NB4 (cell line): ENCODE data around the gene TMTC2.

Experiments used
- DNase-seq: peaks from one replicate; pipeline ENCODE4 v3.0.0; 2010; ENCODE audit warnings: low read depth
- H3K4me3 ChIP-seq: one replicate; pipeline ENCODE4 v1.5.1; 2011; ENCODE audit warnings: mild to moderate bottlenecking, low read depth, low read length, moderate library complexity
- CTCF ChIP-seq: IDR thresholded peaks from one replicate; pipeline ENCODE4 v1.5.1; 2012; ENCODE audit warnings: low read depth, low read length
- MAX ChIP-seq: IDR thresholded peaks from 2 replicates; pipeline ENCODE4 v1.6.1; 2011; ENCODE audit warnings: low read depth, low read length
- MYC ChIP-seq: IDR thresholded peaks from 2 replicates; pipeline ENCODE4 v1.6.1; 2011; ENCODE audit warnings: low read depth, low read length
- POLR2A ChIP-seq: IDR thresholded peaks from 2 replicates; pipeline ENCODE4 v1.6.1; 2011; ENCODE audit warnings: mild to moderate bottlenecking; ENCODE audit not compliant: insufficient read length; ENCODE audit errors: extremely low read depth

The TMTC2 gene

GRCh38 chr12:82904219-82904790 lies 217.6 kb downstream of the TMTC2 start:
- no peak overlapping the region for H3K4me3 ChIP-seq
- TF ChIP-seq POLR2A: no peak
- TF ChIP-seq MYC: no peak
- TF ChIP-seq CTCF: no peak
- no peak for TF ChIP-seq MAX
- no peak for DNase-seq

- H3K4me3 ChIP-seq: no peak overlapping the region
- no peak for DNase-seq
- TF ChIP-seq MYC: no peak
- no peak for TF ChIP-seq POLR2A
- TF ChIP-seq CTCF: no peak
- no peak for TF ChIP-seq MAX
Measured at GRCh38 chr12:82910246-82910893, 223.7 kb downstream of the TMTC2 start.

GRCh38 chr12:82912406-82912805 lies 225.7 kb downstream of the TMTC2 start:
- TF ChIP-seq CTCF (no peak), MYC (no peak), MAX (no peak), POLR2A (no peak)
- no peak overlapping the region for H3K4me3 ChIP-seq
- peak; percentile 44 for DNase-seq

GRCh38 chr12:82919388-82920054 lies 232.8 kb downstream of the TMTC2 start:
- TF ChIP-seq POLR2A (no peak), CTCF (no peak), MYC (no peak), MAX (no peak)
- DNase-seq: no peak
- H3K4me3 ChIP-seq: no peak overlapping the region

GRCh38 chr12:82923935-82924334 lies 237.2 kb downstream of the TMTC2 start:
- DNase-seq: no peak
- H3K4me3 ChIP-seq: no peak overlapping the region
- TF ChIP-seq MYC (no peak), CTCF (no peak), MAX (no peak), POLR2A (no peak)

- no peak for TF ChIP-seq CTCF
- TF ChIP-seq MAX: no peak
- TF ChIP-seq POLR2A: no peak
- TF ChIP-seq MYC: no peak
- DNase-seq: no peak
Measured at GRCh38 chr12:82926630-82927029, 239.9 kb downstream of the TMTC2 start.

More at GRCh38 chr12:82926630-82927029, 239.9 kb downstream of the TMTC2 start:
- no peak overlapping the region for H3K4me3 ChIP-seq
